ENCODE measurements around the gene PPP4R3A. TPM values are rescaled to one million over a fixed set of nuclear protein-coding genes. Genes with fewer than 3 reads are reported as not detected.

The PPP4R3A gene
- total and polyA plus RNA-seq, 10 of the 15 experiments (the other 5 are each of a cell fraction or from before 2014, with no cell fraction given): 19.4 to 97.8 (median 62.9) TPM

GRCh38 chr14:91415794-91416743, 94.0 kb downstream of the PPP4R3A start (continued):
- peak; percentile 42; the same call in 1 of the 2 replicates for TF ChIP-seq BMI1 (IDR thresholded peaks at IDR 0.05; ENCODE audit: borderline replicate concordance)
- TF ChIP-seq ETV6 (conservative IDR thresholded peaks at IDR 0.05 in 1 of 2, IDR thresholded peaks at IDR 0.05 in 1 of 2; ENCODE audit: borderline replicate concordance in 1 of 2, low read depth in 1 of 2): peak in 1 of 2 experiments; percentile 80; a peak in 1 of 4 replicates
- TF ChIP-seq PML (IDR thresholded peaks at IDR 0.05; ENCODE audit: low read length): peak; percentile 87
- no peak for TF ChIP-seq SUZ12 (IDR thresholded peaks at IDR 0.05; ENCODE audit: unreplicated experiment)
- TF ChIP-seq RBBP5 (conservative IDR thresholded peaks at IDR 0.05): no peak
- 0 out of 2 replicates have a peak, but pooled peaks have one; percentile 7 for TF ChIP-seq TCF12 (IDR thresholded peaks at IDR 0.05; ENCODE audit: low read depth, low read length)
- TF ChIP-seq RELB (IDR thresholded peaks at IDR 0.05; ENCODE audit: low read depth): peak; percentile 86
- peak; percentile 8; the same call in 1 of the 2 replicates for TF ChIP-seq NR2F1 (conservative IDR thresholded peaks at IDR 0.05)
- peak; percentile 36; the same call in 1 of the 2 replicates for TF ChIP-seq CREB1 (IDR thresholded peaks at IDR 0.05; ENCODE audit: low read depth)
- no peak for TF ChIP-seq FOXK2 (IDR thresholded peaks at IDR 0.05)
- TF ChIP-seq ZNF217 (IDR thresholded peaks at IDR 0.05): no peak
- no peak for TF ChIP-seq CBX3 (IDR thresholded peaks at IDR 0.05; ENCODE audit: borderline replicate concordance, low read depth)
- TF ChIP-seq USF1 (IDR thresholded peaks at IDR 0.05; ENCODE audit: borderline replicate concordance, extremely low read length, insufficient read depth, low read depth, low read length): no peak
- TF ChIP-seq CTCF (IDR thresholded peaks at IDR 0.05 in 2 of 3, conservative IDR thresholded peaks at IDR 0.05 in 1 of 3; ENCODE audit: control insufficient read depth in 2 of 3, extremely low read depth in 1 of 3, insufficient read depth in 1 of 3, low read depth in 3 of 3, low read length in 3 of 3): no peak
- TF ChIP-seq SMAD5 (IDR thresholded peaks at IDR 0.05; ENCODE audit: low read depth): no peak
- TF ChIP-seq YY1 (IDR thresholded peaks at IDR 0.05; ENCODE audit: low read depth, low read length): peak; percentile 67
- TF ChIP-seq HCFC1 (IDR thresholded peaks at IDR 0.05; ENCODE audit: low read length): 0 out of 2 replicates have a peak, but pooled peaks have one; percentile 39
- no peak for TF ChIP-seq KLF5 (IDR thresholded peaks at IDR 0.05; ENCODE audit: partially characterized antibody)
- no peak for TF ChIP-seq YBX1 (IDR thresholded peaks at IDR 0.05)
- peak; percentile 18; the same call in 1 of the 2 replicates for TF ChIP-seq MAX (IDR thresholded peaks at IDR 0.05; ENCODE audit: low read depth, low read length)
- TF ChIP-seq GATAD2B (conservative IDR thresholded peaks at IDR 0.05; ENCODE audit: low read depth): 0 out of 2 replicates have a peak, but pooled peaks have one; percentile 24
- TF ChIP-seq STAT1 (conservative IDR thresholded peaks at IDR 0.05): no peak
- TF ChIP-seq POLR2A (IDR thresholded peaks at IDR 0.05; ENCODE audit: low read depth, low read length): no peak
- TF ChIP-seq FOS (IDR thresholded peaks at IDR 0.05; ENCODE audit: borderline replicate concordance, extremely low read depth, insufficient read length): no peak
- no peak for TF ChIP-seq SREBF2 (IDR thresholded peaks at IDR 0.05; ENCODE audit: low read length)
- no peak for TF ChIP-seq ATF3 (IDR thresholded peaks at IDR 0.05; ENCODE audit: borderline replicate concordance, extremely low read depth, low read depth, low read length)

All from GM12878 (cell line).